ENCODE results near the gene ZRANB1. TPM values are rescaled to one million over a fixed set of nuclear protein-coding genes. Genes with fewer than 3 reads are reported as not detected.

Gene ZRANB1
- polyA plus RNA-seq, 3 donors = 5.4 to 16.0 (median 10.9) TPM

GRCh38 chr10:125010362-125010761, 68.4 kb downstream of the ZRANB1 start:
- no peak overlapping the region for H3K27ac ChIP-seq (ENCODE audit: low read depth, low read length)
- 78 to 98% (median 93%) methylated on average over 5 of the region's 5 CpGs for WGBS, 3 donors

GRCh38 chr10:125011171-125011925, 69.4 kb downstream of the ZRANB1 start:
- WGBS, 3 donors = 87 to 88% (median 87%) methylated on average over 16 of the region's 16 CpGs
- no peak overlapping the region for H3K27ac ChIP-seq (ENCODE audit: low read depth, low read length)

- no peak overlapping the region for H3K27ac ChIP-seq (ENCODE audit: low read depth, low read length)
- WGBS, 3 donors = 84 to 87% (median 85%) methylated on average over 27 of the region's 27 CpGs
Measured at GRCh38 chr10:125011926-125012705, 70.2 kb downstream of the ZRANB1 start.

GRCh38 chr10:125012851-125013528, 71.1 kb downstream of the ZRANB1 start:
- WGBS, 3 donors = 91 to 95% (median 95%) methylated on average over 15 of the region's 15 CpGs
- no peak overlapping the region for H3K27ac ChIP-seq (ENCODE audit: low read depth, low read length)

- WGBS, 3 donors = 96 to 98% (median 98%) methylated on average over 7 of the region's 7 CpGs
- no peak overlapping the region for H3K27ac ChIP-seq (ENCODE audit: low read depth, low read length)
Measured at GRCh38 chr10:125013529-125013872, 71.6 kb downstream of the ZRANB1 start.

- WGBS, 3 donors = 64 to 80% (median 74%) methylated on average over 20 of the region's 20 CpGs
- no peak overlapping the region for H3K27ac ChIP-seq (ENCODE audit: low read depth, low read length)
Measured at GRCh38 chr10:125014086-125014830, 72.3 kb downstream of the ZRANB1 start.

DNA sequence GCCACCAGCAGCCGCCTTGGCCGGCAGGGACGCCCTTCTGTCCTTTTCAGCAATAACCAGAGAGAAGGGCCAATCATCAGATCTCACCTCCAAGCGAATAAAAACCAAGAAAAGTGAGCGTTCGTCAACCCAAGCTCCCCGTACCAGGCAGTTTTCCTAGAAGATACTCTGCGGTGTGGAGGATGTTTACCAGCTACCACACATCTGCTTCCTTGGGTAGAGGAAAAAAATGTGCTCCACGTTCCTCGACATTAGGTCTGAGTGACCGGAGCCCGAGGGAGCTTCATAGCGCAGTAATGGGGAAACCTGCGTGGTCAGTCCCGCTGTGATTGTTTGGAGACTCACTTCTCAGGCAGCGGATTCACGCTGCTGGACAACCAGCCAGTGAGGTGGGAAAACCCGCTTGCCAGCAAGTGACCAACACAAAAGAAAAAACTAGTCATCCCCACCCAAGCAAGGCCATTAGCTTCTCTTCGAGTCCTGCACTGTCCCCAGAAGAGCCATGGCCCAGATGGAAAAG, 73.0 kb downstream of the ZRANB1 start:
- no peak overlapping the region for H3K27ac ChIP-seq (ENCODE audit: low read depth, low read length)
- WGBS, 3 donors = 72 to 83% (median 72%) methylated on average over 19 of the region's 19 CpGs

DNA sequence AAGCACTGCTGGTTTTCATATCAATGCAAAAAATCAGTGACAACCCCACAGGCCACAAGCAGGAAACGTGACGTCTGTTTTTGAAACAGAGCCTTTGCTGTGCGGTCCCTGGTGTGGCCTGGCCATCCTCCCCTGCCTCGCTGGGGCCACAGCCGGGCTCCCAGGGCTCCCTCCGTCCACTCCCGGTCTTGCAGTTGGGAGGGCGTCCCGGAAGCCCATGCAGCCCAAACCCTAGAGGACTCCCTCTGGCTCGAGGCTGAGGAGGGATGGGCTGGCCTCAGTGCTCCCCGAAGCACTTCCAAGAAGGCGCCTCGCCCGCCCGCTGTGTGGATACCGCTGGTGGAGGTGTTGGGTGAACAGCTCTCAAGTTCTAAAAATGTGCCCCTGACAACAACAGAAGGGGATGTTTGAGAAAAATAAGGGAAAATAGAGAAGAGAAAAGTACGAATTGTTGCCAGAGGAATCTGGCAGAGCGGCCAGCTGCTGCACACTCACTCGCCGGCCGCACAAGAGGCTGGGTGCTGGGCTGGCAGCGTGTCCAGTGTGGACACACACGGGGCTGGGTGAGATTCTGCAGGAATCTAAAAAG, 73.5 kb downstream of the ZRANB1 start:
- no peak overlapping the region for H3K27ac ChIP-seq (ENCODE audit: low read depth, low read length)
- 30 to 63% (median 52%) methylated on average over 23 of the region's 23 CpGs for WGBS, 3 donors

DNA sequence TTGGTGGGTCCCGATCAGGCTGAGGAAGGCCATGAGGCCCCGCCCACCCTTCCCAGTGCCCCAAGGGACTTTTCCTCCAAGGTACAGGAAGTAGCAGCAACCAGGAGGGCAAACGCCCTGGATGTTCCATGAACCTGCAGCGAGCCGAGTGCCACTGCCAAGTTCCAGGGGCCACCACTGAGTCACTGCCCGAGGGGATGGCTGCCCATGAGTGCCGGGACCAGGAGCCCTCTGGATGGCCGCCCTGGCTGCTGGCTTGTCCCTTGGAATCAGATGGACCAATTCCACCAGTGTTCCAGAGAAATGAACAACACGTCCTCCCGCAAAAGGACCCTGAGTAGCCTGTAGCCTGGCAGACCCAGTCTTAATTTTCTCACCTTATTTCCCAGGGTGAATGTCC, 74.2 kb downstream of the ZRANB1 start:
- 46 to 84% (median 60%) methylated on average over 10 of the region's 10 CpGs for WGBS, 3 donors
- no peak overlapping the region for H3K27ac ChIP-seq (ENCODE audit: low read depth, low read length)

- H3K27ac ChIP-seq (ENCODE audit: low read depth, low read length) = peak overlapping the region; percentile 38
- 43 to 76% (median 57%) methylated on average over 14 of the region's 14 CpGs for WGBS, 3 donors
Measured at GRCh38 chr10:125016611-125017202, 74.8 kb downstream of the ZRANB1 start.

DNA sequence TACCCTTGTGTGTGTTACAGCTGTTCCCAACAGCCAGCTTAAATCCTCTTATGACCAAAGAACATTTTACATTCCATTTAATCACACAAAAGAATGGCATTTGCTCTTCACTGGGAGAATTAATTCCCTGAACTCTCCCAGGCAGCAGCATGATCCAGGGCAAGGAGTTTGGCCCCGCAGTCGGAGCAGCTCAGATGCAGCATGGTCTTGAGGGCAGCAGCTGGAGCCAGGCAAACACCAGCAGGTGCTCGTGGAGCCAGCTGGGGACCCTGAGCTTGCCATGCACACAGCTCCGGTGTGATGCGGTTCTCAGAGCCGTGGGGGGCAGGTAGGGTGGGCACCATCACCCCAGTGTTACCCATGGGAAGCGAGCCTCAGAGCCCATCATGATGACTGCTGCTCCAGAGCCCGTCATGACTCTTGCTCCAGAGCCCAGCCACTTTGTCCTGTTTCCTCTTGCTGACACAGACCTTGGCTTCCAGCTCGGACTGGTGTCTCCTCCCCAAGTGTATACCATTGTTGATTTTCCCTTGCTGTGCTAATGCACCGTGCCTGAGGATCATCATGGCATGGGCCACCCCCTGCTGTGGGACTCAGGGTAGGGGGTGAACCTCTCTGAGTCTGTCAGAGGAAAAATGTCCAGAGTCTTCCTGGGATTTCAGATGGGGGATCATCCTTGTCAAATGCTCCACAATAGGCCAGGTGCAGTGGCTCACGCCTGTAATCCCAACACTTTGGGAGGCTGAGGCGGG, 75.8 kb downstream of the ZRANB1 start:
- WGBS, 3 donors = 68 to 81% (median 77%) methylated on average over 12 of the region's 12 CpGs
- no peak overlapping the region for H3K27ac ChIP-seq (ENCODE audit: low read depth, low read length)

DNA sequence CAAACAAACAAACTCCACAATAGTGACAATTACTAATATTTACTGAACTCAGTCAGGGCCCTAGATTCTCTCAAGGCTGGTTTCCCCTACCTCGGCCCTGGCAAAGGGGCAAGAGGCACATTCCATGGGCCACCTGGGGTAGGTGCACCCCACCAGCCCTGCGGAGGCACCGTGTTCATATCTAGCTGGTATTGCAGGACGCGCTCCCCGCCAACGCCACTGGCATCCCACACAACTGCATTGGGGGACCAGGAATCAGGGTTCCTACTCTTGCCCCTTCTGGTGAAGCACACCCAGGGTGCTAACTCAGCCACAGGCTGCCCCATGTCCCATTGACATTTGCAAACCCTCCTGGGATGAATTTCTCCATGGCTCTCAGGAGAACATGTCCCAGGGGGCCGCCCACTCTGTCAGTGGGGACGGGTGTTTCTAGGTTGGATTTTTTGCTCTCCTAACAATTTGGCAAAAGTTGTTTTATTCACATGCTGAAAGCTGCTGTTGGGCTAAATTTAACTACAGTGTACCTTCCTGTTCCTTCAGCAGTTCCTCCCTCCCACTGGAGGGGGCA, 76.7 kb downstream of the ZRANB1 start:
- WGBS, 3 donors = 80 to 86% (median 86%) methylated on average over 9 of the region's 9 CpGs
- H3K27ac ChIP-seq (ENCODE audit: low read depth, low read length) = no peak overlapping the region

DNA sequence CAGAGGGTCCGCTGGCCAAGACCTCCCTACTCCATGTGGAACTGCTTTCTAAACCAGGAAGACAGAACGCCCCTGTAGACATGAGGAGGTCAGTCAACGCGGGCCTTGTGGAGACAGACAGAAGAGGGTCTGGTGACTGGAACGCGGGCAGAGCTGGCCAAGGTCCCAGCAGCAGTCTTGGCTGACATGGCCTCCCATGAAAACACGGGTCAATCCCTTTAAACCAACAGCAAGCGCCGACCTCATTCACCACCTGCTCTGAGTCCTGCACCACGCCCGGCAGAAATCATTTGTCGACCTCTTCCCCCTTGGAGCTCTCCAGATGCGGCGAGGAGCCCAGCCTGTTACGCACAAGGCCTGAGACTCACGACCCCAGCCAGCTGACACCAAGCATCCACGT, 78.5 kb downstream of the ZRANB1 start:
- WGBS, 3 donors = 88 to 96% (median 94%) methylated on average over 17 of the region's 17 CpGs
- H3K27ac ChIP-seq (ENCODE audit: low read depth, low read length) = no peak overlapping the region

GRCh38 chr10:125020871-125021270, 78.9 kb downstream of the ZRANB1 start:
- WGBS, 3 donors = 92 to 94% (median 93%) methylated on average over 9 of the region's 9 CpGs
- H3K27ac ChIP-seq (ENCODE audit: low read depth, low read length) = no peak overlapping the region

DNA sequence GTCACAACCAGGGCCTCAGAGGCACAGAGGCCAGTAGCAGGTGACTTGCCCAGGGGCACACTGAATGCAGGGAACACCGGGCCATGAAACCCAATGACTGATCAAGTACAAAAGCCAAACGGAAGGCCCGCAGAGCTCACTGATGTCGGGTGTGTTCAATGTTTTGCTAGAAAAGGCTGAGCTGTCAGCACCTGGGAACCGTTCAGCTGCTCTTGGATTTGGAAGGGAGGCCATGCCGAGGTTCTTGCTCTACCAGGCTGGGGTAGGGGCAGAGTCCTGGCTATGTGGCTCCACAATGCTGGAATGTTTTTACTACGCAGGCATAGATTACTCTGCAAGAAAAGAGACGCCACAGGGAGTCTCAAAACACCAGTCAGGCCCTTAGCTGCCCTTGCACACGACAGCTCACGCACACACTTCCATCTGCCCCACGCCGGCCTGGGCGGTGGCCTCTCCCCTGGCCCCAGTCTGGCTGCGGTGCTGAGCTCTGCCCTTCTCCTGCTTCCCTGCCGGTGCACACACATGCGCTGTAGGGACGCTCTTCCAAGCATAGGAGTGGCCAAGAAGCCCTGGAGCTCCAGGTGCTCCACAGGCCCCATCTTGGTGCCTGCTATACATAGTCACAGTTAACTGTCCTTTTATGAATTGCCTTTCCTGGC, 79.9 kb downstream of the ZRANB1 start:
- no peak overlapping the region for H3K27ac ChIP-seq (ENCODE audit: low read depth, low read length)

GRCh38 chr10:125022671-125023070, 80.7 kb downstream of the ZRANB1 start:
- H3K27ac ChIP-seq (ENCODE audit: low read depth, low read length) = no peak overlapping the region
- 94 to 98% (median 96%) methylated on average over 8 of the region's 8 CpGs for WGBS, 3 donors

More for the DNA sequence above, 79.9 kb downstream of the ZRANB1 start:
- 46 to 90% (median 87%) methylated on average over 17 of the region's 17 CpGs for WGBS, 3 donors
